NCI-H2029 treated with DMSO at 0.1 percent for 48 hours (cell line): Measurements from ENCODE around the gene PTPA.
"Not testable (repeated sequence)": the region's sequence is repeated elsewhere in the genome, so short reads cannot be mapped to it uniquely, and the experiment has no call there.

Experiments used
- DNase-seq: peaks from one replicate; lab custom pipeline; 2025; lab: John Stamatoyannopoulos, UW

PTPA gene

GRCh38 chr9:129109952-129110739, 1.1 kb upstream of the PTPA start:
- DNase-seq, result peak; percentile 74

- DNase-seq, result no peak
These were observed 425 bp downstream of the PTPA start for GRCh38 chr9:129111528-129112151.

- not testable (repeated sequence) for DNase-seq
These were observed 1.3 kb downstream of the PTPA start for GRCh38 chr9:129112526-129112925.

GRCh38 chr9:129113645-129114304, 2.6 kb downstream of the PTPA start:
- DNase-seq, result no peak

GRCh38 chr9:129118799-129119198, 7.6 kb downstream of the PTPA start:
- no peak for DNase-seq

GRCh38 chr9:129121483-129121882, 10.3 kb downstream of the PTPA start:
- no peak for DNase-seq

GRCh38 chr9:129122133-129122532, 10.9 kb downstream of the PTPA start:
- DNase-seq, result no peak

- not testable (repeated sequence) for DNase-seq
These were observed 11.8 kb downstream of the PTPA start for GRCh38 chr9:129122976-129123375.

- no peak for DNase-seq
These were observed 13.4 kb downstream of the PTPA start for GRCh38 chr9:129124506-129125069.

GRCh38 chr9:129125478-129125877, 14.3 kb downstream of the PTPA start:
- no peak for DNase-seq

GRCh38 chr9:129126749-129127618, 15.8 kb downstream of the PTPA start:
- no peak for DNase-seq

- no peak for DNase-seq
These were observed 17.5 kb downstream of the PTPA start for GRCh38 chr9:129128689-129129088.

- not testable (repeated sequence) for DNase-seq
These were observed 19.1 kb downstream of the PTPA start for GRCh38 chr9:129130271-129130670.

GRCh38 chr9:129130791-129131190, 19.6 kb downstream of the PTPA start:
- DNase-seq, result no peak

- DNase-seq, result no peak
These were observed 20.3 kb downstream of the PTPA start for GRCh38 chr9:129131300-129132145.

GRCh38 chr9:129133082-129133481, 21.9 kb downstream of the PTPA start:
- DNase-seq, result no peak

- no peak for DNase-seq
These were observed 24.3 kb downstream of the PTPA start for GRCh38 chr9:129135476-129135875.

- no peak for DNase-seq
These were observed 25.3 kb downstream of the PTPA start for GRCh38 chr9:129136446-129137035.

GRCh38 chr9:129137292-129138143, 26.3 kb downstream of the PTPA start:
- DNase-seq, result no peak

- no peak for DNase-seq
These were observed 26.9 kb downstream of the PTPA start for GRCh38 chr9:129138144-129138462.
